ENCODE results near the gene PLVAP.

- TF ChIP-seq, protein P1, sequence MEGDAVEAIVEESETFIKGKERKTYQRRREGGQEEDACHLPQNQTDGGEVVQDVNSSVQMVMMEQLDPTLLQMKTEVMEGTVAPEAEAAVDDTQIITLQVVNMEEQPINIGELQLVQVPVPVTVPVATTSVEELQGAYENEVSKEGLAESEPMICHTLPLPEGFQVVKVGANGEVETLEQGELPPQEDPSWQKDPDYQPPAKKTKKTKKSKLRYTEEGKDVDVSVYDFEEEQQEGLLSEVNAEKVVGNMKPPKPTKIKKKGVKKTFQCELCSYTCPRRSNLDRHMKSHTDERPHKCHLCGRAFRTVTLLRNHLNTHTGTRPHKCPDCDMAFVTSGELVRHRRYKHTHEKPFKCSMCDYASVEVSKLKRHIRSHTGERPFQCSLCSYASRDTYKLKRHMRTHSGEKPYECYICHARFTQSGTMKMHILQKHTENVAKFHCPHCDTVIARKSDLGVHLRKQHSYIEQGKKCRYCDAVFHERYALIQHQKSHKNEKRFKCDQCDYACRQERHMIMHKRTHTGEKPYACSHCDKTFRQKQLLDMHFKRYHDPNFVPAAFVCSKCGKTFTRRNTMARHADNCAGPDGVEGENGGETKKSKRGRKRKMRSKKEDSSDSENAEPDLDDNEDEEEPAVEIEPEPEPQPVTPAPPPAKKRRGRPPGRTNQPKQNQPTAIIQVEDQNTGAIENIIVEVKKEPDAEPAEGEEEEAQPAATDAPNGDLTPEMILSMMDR (IDR thresholded peaks at IDR 0.05) = no peak
- no peak for TF ChIP-seq POLR2AphosphoS5 (IDR thresholded peaks at IDR 0.05)
Observed at GRCh38 chr19:17341386-17341785, 35.8 kb downstream of the PLVAP start.

All from gastroesophageal sphincter (tissue), 3 donors.